IMR-90 (cell line): ENCODE results near the gene STARD13.

Experiments used
- CHD1 ChIP-seq: IDR thresholded peaks from 2 replicates; pipeline ENCODE4 v1.6.1; 2012; ENCODE audit warnings: low read depth, low read length, improper control_type of control experiment
- POLR2A ChIP-seq: IDR thresholded peaks from 2 replicates; pipeline ENCODE4 v1.6.1; 2012; ENCODE audit warnings: mild to moderate bottlenecking, low read depth, low read length
- RAD21 ChIP-seq: IDR thresholded peaks from 2 replicates; pipeline ENCODE4 v1.6.1; 2012; ENCODE audit warnings: low read length, improper control_type of control experiment
- RFX5 ChIP-seq: IDR thresholded peaks from 2 replicates; pipeline ENCODE4 v1.8.0; 2012; ENCODE audit warnings: low read depth, mild to moderate bottlenecking, low read length, moderate library complexity
- TF ChIP-seq, protein P1 (sequence below): conservative IDR thresholded peaks from 2 replicates; pipeline ENCODE4 v1.5.1; 2012; ENCODE audit warnings: mild to moderate bottlenecking, low read depth, low read length, improper control_type of control experiment

GRCh38 chr13:33311040-33311439 lies 25.5 kb upstream of the STARD13 start:
- TF ChIP-seq, protein P1, sequence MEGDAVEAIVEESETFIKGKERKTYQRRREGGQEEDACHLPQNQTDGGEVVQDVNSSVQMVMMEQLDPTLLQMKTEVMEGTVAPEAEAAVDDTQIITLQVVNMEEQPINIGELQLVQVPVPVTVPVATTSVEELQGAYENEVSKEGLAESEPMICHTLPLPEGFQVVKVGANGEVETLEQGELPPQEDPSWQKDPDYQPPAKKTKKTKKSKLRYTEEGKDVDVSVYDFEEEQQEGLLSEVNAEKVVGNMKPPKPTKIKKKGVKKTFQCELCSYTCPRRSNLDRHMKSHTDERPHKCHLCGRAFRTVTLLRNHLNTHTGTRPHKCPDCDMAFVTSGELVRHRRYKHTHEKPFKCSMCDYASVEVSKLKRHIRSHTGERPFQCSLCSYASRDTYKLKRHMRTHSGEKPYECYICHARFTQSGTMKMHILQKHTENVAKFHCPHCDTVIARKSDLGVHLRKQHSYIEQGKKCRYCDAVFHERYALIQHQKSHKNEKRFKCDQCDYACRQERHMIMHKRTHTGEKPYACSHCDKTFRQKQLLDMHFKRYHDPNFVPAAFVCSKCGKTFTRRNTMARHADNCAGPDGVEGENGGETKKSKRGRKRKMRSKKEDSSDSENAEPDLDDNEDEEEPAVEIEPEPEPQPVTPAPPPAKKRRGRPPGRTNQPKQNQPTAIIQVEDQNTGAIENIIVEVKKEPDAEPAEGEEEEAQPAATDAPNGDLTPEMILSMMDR, result no peak
- no peak for TF ChIP-seq RAD21
- no peak for TF ChIP-seq CHD1
- TF ChIP-seq POLR2A, result no peak
- TF ChIP-seq RFX5, result no peak
